HepG2 (cell line): ENCODE results near the gene RPRML. TPM values are rescaled to one million over a fixed set of nuclear protein-coding genes. Genes with fewer than 3 reads are reported as not detected.

ENCODE experiments used
- BCL3 ChIP-seq: sonication (generic); formaldehyde crosslinking; IDR thresholded peaks from 2 replicates; pipeline ENCODE4 v1.5.1; 2020; ENCODE audit warnings: mild to moderate bottlenecking, missing genetic modification reagents, moderate library complexity
- HHEX ChIP-seq: IDR thresholded peaks from 2 replicates; pipeline ENCODE4 v1.6.1; 2016; ENCODE audit warnings: control low read depth
- JDP2 ChIP-seq: sonication (generic); formaldehyde crosslinking; IDR thresholded peaks from 2 replicates; pipeline ENCODE4 v1.8.1; 2022; ENCODE audit warnings: missing genetic modification reagents, borderline replicate concordance
- MEIS2 ChIP-seq: sonication (generic); formaldehyde crosslinking; IDR thresholded peaks from 2 replicates; pipeline ENCODE4 v1.9.0; 2021; ENCODE audit warnings: mild to moderate bottlenecking, missing genetic modification reagents
- PCBP2 ChIP-seq: fragments of 200-400 bp; formaldehyde crosslinking; optimal IDR thresholded peaks from 2 replicates; pipeline ENCODE3; 2018; ENCODE audit warnings: low read length, low read depth; ENCODE audit not compliant: poor library complexity, severe bottlenecking
- RBAK ChIP-seq: sonication (generic); formaldehyde crosslinking; IDR thresholded peaks from 2 replicates; pipeline ENCODE4 v1.5.1; 2020; ENCODE audit warnings: mild to moderate bottlenecking, missing genetic modification reagents
- REST ChIP-seq, 2 experiments: IDR thresholded peaks; 2 replicates each; pipeline ENCODE4 v1.6.1; 2011 to 2012; ENCODE audit warnings: low read length in 2 of 2, borderline replicate concordance in 1 of 2, low read depth in 1 of 2, mild to moderate bottlenecking in 1 of 2, moderate library complexity in 1 of 2
- SALL1 ChIP-seq: sonication (generic); formaldehyde crosslinking; IDR thresholded peaks from 2 replicates; pipeline ENCODE4 v1.8.0; 2022; ENCODE audit warnings: mild to moderate bottlenecking, missing genetic modification reagents
- THAP11 ChIP-seq: IDR thresholded peaks from 2 replicates; pipeline ENCODE4 v1.6.1; 2016; ENCODE audit warnings: missing biosample characterization, missing genetic modification reagents
- ZBTB42 ChIP-seq: sonication (generic); formaldehyde crosslinking; IDR thresholded peaks from 2 replicates; pipeline ENCODE4 v1.5.0; 2020; ENCODE audit warnings: mild to moderate bottlenecking, missing genetic modification reagents
- ZNF251 ChIP-seq: sonication (generic); formaldehyde crosslinking; IDR thresholded peaks from 2 replicates; pipeline ENCODE4 v1.9.0; 2021; ENCODE audit warnings: mild to moderate bottlenecking, missing genetic modification reagents
- ZNF317 ChIP-seq: sonication (generic); formaldehyde crosslinking; IDR thresholded peaks from 2 replicates; pipeline ENCODE4 v1.5.0; 2020; ENCODE audit warnings: mild to moderate bottlenecking, missing genetic modification reagents
- ZNF644 ChIP-seq: IDR thresholded peaks from 2 replicates; pipeline ENCODE4 v1.6.1; 2016; ENCODE audit warnings: low read depth
- ZXDC ChIP-seq: sonication (generic); formaldehyde crosslinking; IDR thresholded peaks from 2 replicates; pipeline ENCODE4 v1.5.0; 2020; ENCODE audit warnings: mild to moderate bottlenecking, missing genetic modification reagents
- polyA plus RNA-seq, 8 experiments: library from polyadenylated mRNA; depleted of rRNA in 3 of 8; stranded (reverse) in 7 of 8; unstranded in 1 of 8; fragments of >200 nt; fragmentation: Illumina TruSeq in 4 of 8; extraction: Trizol in 4 of 8; gene quantifications; 2 replicates each; pipeline versions ENCODE4 v1.2.1 to v1.2.3, GENCODE V29; 2011 to 2016; ENCODE audit warnings: low read depth in 4 of 8, missing spikeins in 1 of 8, mixed read lengths in 1 of 8; ENCODE audit not compliant: insufficient read depth in 1 of 8
- total RNA-seq, 5 experiments: library from RNA; depleted of rRNA; stranded (reverse); fragments of >200 nt; fragmentation: Illumina TruSeq; extraction: Trizol; gene quantifications; 2 replicates each; pipeline ENCODE4 v1.2.3, GENCODE V29; 2016; ENCODE audit warnings: low read depth in 1 of 5

Gene RPRML
- total and polyA plus RNA-seq, 2 of the 13 experiments (the other 11 are each of a cell fraction or from before 2014, with no cell fraction given) = not detected

- TF ChIP-seq MEIS2 (CRISPR knock-in tag) (no peak), ZNF644 (CRISPR knock-in tag) (peak; percentile 69), ZNF251 (CRISPR knock-in tag) (no peak), BCL3 (CRISPR knock-in tag) (0 out of 2 replicates have a peak, but pooled peaks have one; percentile 52), ZBTB42 (CRISPR knock-in tag) (no peak), HHEX (CRISPR knock-in tag) (no peak), SALL1 (no peak), ZXDC (CRISPR knock-in tag) (no peak), ZNF317 (CRISPR knock-in tag) (no peak), REST (IDR thresholded peaks at IDR 0.05; ENCODE audit: borderline replicate concordance in 1 of 2, low read depth in 1 of 2, low read length in 2 of 2) (peak; percentile 50 to 90), RBAK (no peak), JDP2 (CRISPR knock-in tag) (no peak), THAP11 (CRISPR knock-in tag) (no peak), PCBP2 (no peak)
These were observed 4.7 kb upstream of the RPRML start (continued) for GRCh38 chr17:46983782-46984181.
